IMR-90 (cell line): Measurements from ENCODE around the gene ZNF354B.

Source experiments
- BHLHE40 ChIP-seq: fragments of 150-350 bp; IDR thresholded peaks from 2 replicates; pipeline ENCODE4 v1.6.1; 2016; ENCODE audit warnings: mild to moderate bottlenecking, low read depth, low read length
- CEBPB ChIP-seq: IDR thresholded peaks from 2 replicates; pipeline ENCODE4 v1.6.1; 2012; ENCODE audit warnings: low read depth, low read length, improper control_type of control experiment
- CTCF ChIP-seq: conservative IDR thresholded peaks from 2 replicates; pipeline ENCODE4 v1.5.1; 2012; ENCODE audit warnings: mild to moderate bottlenecking, low read depth, low read length, improper control_type of control experiment
- NFE2L2 ChIP-seq: fragments of 150-350 bp; IDR thresholded peaks from 2 replicates; pipeline ENCODE4 v1.6.1; 2016; ENCODE audit warnings: low read depth, mild to moderate bottlenecking, low read length
- POLR2A ChIP-seq: IDR thresholded peaks from 2 replicates; pipeline ENCODE4 v1.6.1; 2012; ENCODE audit warnings: mild to moderate bottlenecking, low read depth, low read length
- USF2 ChIP-seq: fragments of 150-350 bp; IDR thresholded peaks from 2 replicates; pipeline ENCODE4 v1.6.1; 2017; ENCODE audit warnings: mild to moderate bottlenecking, antibody characterized with exemption, low read length, low read depth

- TF ChIP-seq POLR2A: no peak
- TF ChIP-seq CTCF: no peak
- no peak for TF ChIP-seq NFE2L2
- TF ChIP-seq CEBPB: no peak
- TF ChIP-seq BHLHE40: no peak
- no peak for TF ChIP-seq USF2
Measured at GRCh38 chr5:178849316-178849715, 10.4 kb upstream of the ZNF354B start.
